Non-pigmented ciliary epithelial cell (primary cell): ENCODE measurements around the gene BHLHA15.

ENCODE experiments used
- DNase-seq: peaks from one replicate; pipeline ENCODE4 v3.0.0-alpha.2; 2010; ENCODE audit warnings: low read depth

Gene BHLHA15

DNA sequence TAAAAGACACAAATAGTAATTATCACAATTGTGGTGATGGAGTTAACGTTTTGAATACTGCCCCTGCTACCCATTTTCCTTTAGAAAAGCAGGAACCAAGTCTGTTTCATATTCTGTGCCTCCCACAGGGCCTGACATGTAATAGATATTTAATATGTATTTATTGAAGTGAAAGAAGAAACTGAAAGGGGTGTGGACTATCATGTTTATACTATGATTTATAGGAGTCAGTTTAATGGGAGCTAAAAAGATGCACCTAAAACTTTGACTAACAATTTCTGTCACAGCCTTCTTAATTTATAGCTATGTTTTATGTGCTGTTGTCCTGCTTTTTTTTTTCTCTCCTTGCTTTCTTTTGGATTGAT is 24.1 kb upstream of the BHLHA15 start:
- DNase-seq: no peak

DNA sequence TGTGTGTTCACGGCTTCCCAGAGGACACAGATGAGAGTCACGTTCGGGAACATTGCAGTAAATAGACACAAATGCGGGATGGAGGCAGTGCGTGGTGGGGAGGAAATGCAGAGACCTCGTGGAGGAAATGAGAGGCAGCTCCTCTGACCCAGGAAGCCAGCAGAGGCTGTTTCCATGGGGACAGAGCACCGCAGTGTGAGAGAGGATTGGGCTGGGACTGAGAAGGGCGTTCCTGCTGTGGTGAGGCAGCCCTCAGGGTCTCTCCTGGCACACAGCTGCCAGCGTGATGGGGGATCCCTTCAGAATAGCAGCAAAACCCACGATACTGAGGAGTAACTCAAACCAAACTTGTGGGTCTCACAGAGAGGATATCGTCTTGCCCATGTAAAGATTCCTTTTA is 21.7 kb upstream of the BHLHA15 start:
- DNase-seq: no peak

DNA sequence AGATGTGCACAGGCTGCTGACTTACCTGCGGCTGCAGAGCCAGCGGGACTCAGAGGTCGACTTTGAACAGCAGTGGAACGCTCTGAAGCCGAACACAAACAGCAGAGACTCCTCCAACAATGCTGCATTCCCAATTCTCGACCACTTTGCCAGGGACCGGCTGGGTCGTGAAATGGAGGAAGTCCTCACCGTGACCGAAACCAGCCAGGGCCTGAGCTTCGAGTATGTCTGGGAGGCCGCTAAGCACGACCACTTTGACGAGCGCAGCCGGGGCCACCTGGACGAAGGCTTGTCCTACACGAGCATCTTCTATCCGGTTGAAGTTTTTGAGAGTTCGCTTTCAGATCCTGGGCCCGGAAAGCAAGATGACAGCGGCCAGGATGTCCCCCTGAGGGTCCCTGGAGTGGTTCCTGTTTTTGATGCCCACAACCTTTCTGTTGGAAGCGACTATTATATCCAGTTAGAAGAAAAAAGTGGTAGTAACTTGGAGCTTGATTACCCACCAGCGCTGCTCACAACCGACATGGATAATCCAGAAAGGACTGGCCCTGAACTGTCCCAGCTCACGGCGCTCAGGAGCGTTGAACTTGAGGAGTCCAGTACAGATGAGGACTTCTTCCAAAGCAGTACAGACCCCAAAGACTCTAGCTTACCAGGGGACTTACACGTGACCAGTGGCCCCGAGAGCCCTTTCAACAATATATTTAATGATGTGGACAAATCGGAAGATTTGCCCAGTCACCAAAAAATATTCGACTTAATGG is 19.4 kb upstream of the BHLHA15 start:
- no peak for DNase-seq

DNA sequence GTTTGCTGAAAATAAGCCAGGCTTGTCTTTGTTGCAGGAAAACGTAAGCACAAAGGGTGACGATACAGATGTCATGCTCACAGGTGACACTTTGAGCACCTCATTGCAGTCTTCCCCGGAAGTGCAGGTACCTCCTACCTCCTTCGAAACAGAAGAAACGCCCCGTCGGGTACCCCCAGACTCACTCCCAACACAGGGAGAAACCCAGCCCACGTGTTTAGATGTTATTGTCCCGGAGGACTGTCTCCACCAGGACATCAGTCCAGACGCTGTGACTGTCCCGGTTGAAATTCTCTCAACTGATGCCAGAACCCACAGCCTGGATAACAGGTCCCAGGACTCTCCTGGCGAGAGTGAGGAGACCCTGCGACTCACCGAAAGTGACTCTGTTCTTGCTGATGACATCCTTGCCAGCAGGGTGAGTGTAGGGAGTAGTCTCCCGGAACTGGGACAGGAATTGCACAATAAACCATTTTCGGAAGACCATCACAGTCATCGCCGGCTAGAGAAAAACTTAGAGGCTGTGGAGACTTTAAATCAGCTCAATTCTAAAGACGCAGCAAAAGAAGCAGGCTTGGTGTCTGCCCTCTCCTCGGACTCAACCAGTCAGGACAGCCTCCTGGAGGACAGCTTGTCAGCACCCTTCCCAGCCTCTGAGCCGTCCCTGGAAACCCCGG is 18.3 kb upstream of the BHLHA15 start:
- DNase-seq: no peak

DNA sequence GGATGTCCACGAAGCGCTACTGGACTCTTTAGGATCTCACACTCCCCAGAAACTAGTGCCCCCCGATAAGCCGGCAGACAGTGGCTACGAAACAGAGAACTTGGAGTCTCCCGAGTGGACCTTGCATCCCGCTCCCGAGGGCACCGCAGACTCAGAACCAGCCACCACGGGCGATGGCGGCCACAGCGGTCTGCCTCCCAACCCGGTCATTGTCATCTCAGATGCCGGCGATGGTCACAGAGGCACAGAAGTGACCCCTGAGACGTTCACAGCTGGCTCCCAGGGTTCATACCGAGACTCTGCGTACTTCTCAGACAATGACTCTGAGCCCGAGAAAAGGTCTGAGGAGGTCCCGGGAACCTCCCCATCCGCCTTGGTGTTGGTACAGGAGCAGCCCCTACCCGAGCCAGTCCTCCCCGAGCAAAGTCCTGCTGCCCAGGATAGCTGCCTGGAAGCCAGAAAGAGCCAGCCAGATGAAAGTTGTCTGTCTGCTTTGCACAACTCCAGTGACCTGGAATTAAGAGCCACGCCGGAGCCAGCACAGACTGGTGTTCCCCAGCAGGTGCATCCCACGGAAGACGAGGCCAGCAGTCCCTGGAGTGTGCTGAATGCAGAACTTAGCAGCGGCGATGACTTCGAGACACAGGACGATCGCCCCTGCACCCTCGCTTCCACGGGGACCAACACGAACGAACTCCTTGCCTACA is 17.6 kb upstream of the BHLHA15 start:
- DNase-seq: no peak

DNA sequence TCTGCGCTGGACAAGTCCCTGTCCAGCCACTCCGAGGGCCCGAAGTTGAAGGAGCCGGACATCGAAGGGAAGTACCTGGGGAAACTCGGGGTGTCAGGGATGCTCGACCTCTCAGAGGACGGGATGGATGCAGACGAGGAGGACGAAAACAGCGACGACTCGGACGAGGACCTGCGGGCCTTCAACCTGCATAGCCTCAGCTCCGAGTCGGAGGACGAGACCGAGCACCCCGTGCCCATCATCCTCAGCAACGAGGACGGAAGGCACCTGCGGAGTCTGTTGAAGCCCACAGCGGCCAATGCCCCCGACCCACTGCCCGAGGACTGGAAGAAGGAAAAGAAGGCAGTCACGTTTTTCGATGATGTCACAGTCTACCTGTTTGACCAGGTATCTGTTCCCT is 17.1 kb upstream of the BHLHA15 start:
- DNase-seq: no peak

DNA sequence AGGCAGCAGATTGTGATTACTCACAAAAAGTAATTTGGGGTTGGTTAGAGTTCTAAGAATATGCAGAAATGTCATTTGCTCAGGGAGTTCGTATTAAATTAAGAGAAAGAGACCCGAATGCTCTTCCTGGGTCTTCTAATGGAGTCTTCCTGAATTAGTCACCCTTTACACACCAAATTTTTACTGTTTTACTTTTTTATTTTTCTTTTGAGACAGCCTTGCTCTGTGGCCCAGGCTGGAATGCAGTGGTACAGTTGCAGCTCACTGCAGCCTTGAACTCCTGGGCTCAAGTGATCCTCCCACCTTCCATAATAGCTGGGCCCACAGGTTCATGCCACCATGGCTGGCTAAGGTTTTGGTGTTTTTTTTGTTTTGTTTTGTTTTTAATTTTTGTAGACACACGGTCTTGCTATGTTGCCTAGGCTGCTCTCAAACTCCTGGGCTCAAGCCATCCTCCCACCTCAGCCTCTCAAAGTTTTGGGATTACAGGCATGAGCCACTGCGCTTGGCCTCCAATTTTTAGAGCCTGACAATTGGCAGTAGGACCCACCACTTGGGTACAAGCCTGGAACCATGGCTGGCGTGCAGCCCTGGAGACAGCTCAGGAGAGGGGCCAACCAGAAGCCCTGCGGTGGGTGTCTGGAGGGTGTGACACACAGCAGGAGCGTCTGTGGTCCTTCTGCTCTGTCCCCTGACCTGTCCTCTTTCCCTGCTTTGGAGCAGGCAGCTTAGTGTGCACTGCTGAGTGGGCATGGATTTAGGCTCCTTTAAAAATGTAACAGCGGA is 16.4 kb upstream of the BHLHA15 start:
- DNase-seq: no peak

DNA sequence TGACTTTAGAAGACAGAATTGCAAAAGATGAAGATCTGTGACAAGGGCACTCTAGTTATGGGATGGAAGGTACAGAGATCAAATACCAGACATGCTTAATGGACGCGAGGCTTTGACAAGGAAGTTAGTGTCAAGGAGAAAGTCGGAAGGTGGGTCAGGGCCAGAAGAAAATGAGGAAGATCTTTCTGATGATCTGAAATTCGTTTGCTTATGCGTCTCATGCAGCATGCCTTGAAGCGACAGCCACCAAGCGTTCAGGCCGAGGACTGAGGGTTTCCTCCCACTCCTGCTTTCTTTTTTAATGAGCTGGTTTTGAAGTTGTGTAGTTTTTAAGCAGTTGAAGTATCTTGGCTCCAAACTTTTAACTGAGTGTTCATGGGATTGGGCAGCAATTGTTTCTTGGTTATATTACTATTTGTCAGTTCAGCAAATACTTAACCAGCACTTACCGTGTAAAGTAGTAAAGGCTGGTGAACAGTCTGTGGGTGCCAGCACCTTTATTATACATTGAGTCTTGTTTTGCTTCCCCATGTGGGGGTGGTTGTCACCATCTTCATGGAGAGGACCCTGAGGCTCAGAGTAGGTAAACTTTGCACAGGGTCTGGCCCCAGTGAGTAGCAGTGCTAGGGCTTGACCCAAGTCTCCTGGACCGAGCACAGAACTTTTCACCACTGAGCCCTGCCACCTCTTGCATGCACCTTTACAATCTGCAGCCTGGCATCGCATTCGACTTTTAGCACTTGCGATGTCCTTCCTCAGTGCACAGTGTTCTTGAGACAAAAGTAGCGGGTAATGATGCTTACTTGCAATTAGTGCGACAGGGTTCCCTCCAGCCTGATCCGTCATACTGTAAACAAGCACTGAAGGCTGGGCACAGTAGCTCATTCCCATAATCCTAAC is 14.3 kb upstream of the BHLHA15 start:
- DNase-seq: no peak

DNA sequence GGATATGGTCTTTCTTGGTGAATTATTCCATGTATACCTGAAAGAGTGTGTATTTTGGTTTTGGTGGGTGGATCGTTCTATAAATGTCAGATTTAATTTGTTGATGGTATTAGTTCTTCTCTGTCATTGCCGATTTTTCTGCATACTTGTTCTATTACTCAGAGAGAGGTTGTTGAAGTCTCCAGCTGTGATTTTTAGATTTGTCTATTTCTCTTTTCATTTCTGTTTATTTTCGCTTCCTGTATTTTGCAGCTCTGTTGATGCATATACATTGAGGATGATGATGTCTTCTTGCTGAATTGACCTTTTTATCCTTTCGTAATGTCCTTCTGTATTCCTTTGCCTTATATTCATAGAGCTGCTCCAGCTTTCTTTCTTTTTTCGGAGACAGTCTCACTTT is 12.1 kb upstream of the BHLHA15 start:
- DNase-seq: no peak

DNA sequence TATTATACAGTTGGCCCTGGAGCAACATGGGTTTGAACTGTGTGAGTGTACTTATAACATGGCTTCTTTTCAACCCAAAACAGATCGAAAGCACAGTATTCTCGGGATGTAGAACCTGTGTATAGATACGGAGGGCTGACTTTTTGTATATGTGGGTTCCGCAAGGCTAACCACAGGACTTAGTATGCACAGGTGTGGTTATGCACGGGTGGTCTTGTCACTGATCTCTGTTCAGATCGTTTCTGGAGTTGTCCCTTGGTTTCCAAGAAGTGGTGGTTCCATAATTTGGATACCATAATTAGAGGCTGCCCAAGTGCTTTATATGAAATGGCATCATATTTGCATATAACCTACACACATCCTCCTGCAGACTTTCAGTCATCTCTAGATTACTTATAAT is 10.9 kb upstream of the BHLHA15 start:
- no peak for DNase-seq

DNA sequence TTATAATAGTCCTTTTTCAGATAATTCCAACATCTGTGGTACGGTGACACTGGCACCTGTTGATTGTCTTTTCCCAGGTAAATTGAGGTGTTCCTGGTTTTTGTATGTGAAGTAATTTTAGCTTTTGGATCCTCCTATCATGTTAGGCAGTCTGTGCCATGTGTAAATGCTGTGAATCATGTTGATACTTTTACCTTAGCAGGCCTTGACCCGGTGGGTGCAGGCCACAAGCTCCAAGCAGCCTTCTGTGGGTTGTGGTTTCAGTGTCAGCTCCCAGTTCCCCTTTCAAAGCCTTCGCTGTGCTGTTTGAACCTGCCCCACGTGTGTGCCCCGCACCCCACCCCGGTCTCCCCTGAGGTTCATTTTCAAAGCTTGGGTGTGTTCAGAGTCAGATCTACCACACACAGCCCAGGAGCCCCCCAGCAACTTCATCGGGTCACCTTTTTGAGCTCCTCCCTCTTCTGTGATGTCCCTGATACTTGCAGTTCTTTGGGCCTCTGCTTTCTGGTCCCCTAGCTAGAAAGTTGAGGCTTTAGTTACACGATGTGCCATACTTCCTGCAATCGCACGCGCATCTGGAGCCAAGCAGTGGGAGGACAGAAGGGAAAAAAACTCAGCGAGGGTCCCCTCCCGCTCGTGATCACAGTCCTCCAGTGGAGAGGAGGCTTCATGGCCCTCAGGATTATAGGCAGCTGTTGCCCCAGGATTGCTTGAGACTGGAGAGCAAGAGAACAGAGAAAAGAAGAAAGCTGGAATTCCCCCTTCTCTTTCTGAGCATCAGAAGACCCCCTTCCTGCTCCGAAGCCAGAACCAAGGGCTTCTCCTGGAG is 8.7 kb upstream of the BHLHA15 start:
- DNase-seq: no peak

DNA sequence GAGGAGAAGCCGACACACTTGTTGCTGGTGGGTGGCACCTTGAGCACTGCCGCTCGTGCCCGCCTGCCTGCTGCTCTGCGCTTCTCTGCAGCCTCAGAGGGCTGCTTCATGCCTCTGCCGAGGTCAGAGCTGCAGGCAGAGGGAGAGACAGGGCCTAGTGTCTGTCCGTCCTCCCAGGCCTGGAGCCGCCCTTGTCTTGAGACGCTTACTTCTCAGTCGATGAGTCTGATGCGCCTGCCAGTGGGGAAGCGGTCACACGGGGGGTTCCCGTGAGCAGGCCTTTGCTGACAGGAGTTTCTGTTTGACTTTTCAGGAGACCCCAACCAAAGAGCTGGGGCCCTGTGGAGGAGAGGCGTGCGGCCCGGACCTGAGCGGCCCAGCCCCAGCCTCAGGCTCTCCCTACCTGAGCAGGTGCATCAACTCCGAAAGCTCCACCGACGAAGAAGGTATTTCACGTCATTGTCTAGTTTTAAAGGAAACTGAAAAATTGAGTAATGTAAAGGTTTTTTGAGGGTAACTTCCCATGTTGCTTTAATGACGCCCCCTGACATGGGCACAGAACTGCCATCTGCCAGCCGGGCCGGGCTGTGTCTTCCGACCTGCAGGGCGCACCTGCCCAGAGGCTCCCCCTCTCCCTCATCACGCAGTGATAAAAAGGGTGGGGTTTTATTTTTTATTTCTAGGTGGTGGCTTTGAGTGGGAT is 7.8 kb upstream of the BHLHA15 start:
- DNase-seq: no peak

DNA sequence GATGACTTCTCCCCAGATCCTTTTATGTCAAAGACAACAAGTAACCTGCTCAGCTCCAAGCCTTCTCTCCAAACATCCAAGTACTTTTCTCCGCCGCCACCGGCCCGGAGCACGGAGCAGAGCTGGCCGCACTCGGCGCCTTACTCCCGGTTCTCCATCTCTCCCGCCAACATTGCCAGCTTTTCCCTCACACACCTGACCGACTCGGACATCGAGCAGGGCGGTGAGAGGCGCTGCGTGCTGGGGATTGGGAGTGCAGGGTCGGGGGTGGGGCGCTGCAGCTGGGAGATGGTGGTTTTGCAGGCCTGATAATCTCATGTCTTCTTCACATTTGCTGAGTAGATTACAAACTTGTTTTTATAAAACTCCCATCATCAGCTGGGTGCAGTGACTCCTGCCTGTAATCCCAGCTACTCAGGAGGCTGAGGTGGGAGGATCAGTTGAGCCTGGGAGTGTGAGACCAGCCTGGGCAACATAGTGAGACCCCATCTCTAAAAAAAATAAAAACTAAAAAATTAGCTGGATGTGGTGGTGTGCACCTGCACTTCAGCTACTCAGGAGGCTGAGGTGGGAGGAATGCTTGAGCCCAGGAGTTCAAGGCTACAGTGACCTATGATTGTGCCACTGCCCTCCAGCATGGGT is 7.2 kb upstream of the BHLHA15 start:
- no peak for DNase-seq

DNA sequence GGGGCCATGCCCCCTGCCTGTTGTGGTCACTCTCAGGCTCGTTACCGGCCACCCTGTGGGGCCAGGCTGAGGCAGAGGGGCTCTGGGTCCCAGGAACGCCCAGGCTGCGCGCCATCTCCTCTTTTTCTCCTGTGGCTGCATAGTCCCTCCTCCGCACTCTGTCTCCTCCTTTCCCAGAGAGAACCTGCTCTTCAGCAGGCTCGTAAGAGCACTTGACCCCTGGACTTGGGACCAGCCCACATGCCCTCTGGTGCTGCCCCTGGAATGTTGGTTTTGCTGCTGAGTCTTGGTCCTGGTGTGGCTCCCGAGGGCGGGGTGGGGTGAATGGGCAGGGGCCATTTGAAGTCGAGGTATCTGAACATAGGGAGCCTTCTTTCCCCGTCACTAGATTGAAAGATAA is 6.6 kb upstream of the BHLHA15 start:
- DNase-seq: no peak

DNA sequence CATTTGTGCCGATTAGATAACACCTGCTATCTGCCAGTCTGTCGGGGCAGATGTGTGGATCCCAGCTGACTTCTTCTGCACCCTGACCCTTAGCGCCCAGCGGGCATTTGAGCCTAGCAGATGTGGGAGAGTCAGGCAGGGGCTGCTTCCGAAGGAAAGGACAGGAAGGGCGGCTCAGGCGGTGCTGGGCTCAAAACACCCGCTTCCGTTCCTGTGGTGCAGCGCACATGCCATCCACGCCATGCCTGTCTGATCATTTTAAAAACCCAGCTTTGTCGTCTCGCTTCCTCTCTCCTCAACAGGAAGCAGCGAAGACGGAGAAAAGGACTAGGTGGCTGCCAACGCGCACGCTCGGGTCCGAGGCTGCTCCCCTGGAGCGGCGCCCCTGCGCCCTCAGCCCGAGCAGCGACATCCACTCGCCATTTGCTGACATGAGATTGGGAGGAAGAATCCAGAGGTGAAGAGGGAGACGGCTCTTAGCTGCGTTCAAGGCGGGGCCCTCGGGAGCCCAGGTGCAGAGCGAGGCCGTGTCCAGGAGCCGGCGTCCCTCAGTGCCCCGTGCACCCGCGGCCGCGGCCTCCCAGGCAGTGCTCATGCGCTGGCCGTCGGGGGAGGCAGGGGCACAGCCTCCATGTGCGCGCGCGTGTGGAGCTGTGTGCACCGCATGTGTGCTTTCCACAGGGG is 5.9 kb upstream of the BHLHA15 start:
- no peak for DNase-seq

DNA sequence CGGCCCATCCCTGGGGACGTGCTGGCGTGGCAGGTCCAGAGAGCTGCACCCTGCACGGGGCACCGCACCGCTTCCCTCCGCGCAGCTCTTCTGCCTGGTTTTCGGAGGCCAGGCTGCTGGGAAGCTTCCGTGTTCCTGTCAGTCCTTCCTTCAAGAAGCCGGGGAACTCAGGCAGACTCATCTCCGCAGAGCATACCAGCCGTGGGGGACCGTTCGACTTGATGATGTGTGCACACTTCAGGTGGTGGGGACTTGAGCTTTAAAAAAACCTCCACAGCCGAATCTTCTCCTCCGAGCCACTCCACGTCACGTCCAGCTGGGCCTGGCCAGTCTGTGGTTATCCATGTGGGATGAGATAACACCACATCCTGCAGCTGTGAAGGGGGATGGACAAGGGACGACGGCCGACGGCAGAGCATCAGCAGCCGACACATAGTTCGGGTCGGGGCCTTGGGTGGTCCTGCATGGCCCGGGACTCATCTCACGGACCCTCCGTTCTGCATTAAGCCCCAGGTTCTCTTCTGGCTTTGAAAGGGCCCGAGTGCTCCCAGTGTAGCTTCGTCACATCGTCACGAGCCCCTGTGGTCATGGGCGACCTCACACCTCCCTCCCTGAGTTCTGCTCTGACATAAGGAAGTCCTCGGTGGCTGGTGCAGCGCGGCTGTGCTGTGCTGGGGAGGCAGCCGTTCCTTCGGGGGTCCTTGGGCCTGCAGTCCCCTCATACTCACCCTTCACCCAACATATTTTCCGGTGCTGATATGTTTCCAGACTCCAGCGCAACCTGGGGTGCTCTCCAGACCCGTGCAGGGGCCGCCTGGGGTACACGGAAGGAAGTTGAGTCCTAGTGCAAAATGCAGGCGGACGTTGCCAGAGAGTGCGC is 4.5 kb upstream of the BHLHA15 start:
- DNase-seq: no peak

DNA sequence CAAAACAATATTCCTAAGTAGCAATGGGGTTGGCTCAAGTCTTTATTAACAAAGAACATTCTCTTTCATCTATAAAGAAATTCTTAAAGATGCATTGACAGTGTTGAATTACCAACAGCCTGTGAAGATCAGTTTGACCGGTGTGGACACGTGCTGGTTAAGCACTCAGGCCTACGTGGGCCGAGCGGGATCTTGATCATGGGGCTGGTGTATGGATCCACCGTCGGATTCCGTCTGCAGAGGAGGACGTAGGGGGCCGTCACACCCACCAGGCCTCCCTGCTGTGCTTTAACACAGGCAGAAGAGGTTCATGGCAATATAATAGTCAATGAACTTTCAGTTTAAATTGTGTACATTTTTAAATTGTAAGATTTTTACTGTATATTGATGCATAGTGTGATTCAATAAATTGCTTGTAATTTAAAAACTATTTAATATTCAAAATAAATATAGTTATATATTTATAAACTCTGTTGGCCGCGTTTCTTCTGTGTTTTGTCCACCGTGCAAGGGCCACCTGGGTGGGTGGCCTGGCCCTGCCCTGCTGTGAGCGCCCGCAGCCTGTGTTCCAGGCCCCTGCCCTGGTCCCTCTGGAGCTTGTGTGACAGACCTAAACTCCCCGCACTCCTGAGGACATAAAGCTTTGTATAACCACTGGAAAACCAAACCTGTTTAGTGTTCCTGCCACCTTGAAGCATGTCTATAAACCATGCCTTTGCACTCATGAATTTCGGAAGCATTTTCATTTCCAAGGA is 1.9 kb upstream of the BHLHA15 start:
- DNase-seq: no peak
